Esophagus mucosa (tissue), 1 donor: Measurements from ENCODE around the gene FOCAD. TPM values are rescaled to one million over a fixed set of nuclear protein-coding genes. Genes with fewer than 3 reads are reported as not detected.
"Not testable (repeated sequence)": the region's sequence is repeated elsewhere in the genome, so short reads cannot be mapped to it uniquely, and the experiment has no call there.

Source experiments
- ATAC-seq: fragments of 200-7000 bp; cut with Tn5 transposase; one replicate; pipeline ENCODE4 v1.9.1; 2020
- total RNA-seq: library from RNA; stranded (reverse); gene quantifications from one replicate; pipeline ENCODE4 v1.2.4, GENCODE V29; 2023
- donor health status: DM: yes; HTN: yes; CAD: no.

Gene FOCAD
- total RNA-seq, 1 donor from 2014 or later: 17.1 TPM

DNA sequence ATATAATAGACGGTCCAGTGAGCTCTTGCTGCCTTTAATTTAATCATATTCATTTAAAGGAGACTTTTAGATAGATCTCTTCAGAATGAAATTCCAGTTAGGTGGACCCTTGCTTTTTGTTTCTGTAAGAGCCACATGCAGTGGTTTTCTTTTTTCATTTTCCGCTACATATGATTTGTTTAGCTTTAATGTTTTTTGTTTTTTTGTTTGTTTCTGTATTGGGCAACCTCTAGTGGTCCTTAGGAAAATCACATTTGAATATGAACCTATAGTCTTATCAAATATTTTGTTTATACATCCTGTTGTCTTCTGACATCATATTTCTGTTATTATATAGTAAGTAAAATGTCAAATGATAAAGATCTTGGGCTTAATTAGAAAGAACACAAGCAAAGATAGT, 196.6 kb downstream of the FOCAD start:
- ATAC-seq: no peak

- ATAC-seq: no peak
Measured at GRCh38 chr9:20884985-20885593, 201.0 kb downstream of the FOCAD start.

DNA sequence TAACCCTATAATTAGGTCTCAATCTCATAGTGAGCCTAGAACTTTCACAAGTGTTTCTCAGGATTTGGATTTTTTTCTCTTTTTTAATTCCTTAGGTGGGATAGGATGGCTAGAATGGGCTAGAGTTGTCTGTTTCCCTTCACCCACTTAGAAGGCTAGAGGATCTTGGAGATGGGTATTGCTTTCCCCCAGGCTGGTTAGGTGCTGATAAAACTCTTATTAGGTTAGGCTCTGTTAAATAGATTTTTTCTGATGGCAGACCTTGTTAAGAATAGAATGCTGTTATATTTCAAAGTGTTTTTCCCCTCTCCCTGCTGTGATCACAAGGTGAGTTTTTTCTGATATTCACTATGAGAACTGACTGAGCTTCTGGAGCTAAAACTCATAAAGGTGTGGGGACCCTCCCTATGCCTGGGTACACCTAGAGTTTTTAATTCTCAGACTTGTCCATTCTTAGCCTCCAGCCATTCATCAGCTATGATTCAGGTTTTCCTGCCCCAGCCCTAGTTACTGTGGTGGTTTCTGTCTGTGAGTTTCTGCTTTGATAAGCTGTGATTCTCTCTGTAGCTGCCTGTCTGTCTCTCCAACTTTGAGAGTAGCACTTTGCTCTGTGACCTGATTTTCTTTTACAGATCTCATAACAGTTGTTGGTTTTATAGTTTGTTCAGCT, 215.0 kb downstream of the FOCAD start:
- peak; percentile 74 for ATAC-seq

DNA sequence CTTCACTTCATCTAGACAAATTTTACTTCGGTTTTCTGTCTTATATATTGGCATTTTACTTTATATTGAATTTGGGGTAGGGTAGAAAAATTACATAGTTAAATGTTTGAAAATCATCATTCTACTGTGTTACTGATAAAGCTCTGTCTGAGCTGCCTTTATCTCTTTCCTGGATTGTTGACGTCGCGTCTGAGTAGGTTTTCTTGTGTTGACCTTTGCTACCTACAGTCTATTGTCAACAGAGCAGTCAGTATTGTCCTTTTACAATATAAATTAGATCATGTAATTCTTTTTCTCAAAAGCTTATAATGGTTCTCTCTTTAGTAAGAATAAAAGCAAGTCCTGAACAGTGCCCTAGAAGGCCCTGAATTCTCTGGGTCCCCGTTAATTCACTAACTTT, 219.2 kb downstream of the FOCAD start:
- no peak for ATAC-seq

DNA sequence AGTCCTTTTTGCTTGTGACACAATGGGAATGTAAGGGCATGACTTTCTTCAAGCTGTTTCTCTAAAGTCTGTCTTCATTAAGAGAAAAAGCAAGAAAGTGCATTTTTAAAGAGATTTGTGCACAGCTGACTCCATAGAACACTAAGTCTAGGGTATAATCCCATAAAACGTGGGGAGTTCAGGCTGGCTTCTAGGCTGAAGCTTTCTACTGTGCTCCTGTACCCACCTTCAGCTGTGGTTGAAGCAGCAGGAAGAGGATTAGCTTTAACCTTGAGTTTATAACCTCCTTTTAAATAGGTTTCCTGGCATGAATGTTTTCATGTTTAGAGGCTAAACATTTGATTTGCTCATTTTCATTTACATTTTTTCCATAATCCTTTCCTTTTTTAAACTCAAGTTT, 220.9 kb downstream of the FOCAD start:
- ATAC-seq: no peak

- ATAC-seq: no peak
Measured at GRCh38 chr9:20906326-20906725, 222.3 kb downstream of the FOCAD start.

DNA sequence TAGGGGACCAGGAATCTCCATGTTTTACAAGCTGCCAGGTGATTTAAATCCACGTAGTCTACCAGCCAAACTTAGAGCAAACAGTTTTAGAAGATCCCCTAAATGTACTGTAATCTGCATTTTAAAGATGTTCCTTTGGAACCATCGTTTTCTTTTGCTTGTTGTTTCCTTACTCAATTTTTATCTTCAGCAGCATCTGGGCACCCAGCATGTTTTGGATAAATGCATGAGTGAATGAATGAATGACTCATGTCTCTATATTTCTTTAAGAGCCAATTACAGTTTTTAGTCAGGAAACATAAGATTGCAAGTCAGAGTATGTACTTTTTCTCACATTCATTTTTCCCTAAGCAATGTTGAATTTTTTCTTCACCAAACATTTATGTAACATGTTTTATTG, 224.4 kb downstream of the FOCAD start:
- no peak for ATAC-seq

DNA sequence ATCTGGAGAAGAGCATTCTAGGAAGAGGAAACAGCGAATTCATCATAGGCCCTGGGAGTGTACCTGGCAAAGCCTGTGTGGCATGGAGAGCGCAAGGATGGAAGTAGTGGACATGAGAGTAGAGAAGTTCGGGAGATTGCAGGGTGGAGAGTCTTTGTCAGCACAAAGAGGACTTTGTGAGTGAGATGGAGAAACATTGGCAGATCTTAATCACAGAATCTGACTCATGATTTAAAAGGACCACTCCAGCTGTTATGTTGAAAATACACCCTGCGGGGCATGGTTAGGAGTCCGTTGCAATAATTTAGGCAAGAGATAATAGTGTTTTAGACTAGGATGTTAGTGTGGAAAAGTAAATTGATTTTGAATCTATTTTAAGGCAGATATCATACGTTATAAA, 230.5 kb downstream of the FOCAD start:
- no peak for ATAC-seq

GRCh38 chr9:20921362-20921761, 237.3 kb downstream of the FOCAD start:
- ATAC-seq: peak; percentile 47

DNA sequence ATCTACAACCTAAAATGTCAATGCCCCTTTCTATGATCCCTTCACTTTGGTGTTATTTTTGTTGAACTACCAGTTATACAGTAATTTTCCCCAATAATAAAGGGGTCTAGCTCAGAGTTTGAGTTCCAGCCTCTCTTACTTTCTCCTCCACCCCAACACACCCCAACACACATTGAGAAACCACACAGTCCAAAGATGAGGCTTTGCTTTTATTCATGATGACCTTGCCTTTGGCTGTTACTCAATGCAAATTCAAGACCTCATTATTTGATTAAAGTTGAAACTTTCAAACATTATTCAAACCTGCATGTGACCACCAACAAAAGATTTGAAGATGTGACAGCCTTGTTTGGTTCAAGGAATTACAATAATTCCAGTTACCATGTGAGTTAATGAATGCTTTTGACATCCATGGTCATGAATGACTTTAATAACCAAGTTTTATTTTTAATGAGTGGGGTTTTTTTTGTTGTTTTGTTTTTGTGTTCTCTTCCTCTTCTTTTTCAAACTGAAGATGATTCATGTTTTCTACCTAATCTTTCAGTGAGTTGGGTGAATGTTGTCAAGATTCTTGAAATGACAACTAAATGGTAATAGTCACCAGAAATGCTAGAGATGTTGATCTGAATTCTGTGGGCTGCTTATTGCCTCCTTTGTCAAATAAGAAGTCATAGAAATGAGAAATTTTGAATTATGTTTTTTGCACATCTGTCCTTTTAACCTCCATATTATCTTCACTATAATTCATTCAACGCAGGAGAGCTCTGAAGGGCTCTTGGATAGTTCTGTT, 241.4 kb downstream of the FOCAD start:
- no peak for ATAC-seq

DNA sequence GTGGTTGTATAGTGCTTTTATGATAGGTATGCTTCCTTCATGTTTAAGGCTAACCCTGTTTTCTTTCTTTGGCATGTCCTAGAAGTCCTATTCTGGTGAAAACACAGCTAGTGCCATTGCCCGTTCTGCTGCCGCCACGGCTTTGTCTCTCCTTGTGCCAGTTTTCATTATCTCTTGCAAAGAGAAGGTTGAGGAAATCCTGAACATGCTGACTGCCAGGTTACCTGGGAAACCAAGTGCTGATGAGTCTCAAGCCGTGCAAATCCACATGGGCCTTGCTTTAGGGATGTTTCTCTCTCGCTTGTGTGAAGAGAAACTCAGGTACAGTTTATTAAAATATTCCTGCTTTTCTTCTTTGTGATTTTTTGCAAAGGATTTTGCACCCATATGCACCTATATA, 245.2 kb downstream of the FOCAD start:
- no peak for ATAC-seq

DNA sequence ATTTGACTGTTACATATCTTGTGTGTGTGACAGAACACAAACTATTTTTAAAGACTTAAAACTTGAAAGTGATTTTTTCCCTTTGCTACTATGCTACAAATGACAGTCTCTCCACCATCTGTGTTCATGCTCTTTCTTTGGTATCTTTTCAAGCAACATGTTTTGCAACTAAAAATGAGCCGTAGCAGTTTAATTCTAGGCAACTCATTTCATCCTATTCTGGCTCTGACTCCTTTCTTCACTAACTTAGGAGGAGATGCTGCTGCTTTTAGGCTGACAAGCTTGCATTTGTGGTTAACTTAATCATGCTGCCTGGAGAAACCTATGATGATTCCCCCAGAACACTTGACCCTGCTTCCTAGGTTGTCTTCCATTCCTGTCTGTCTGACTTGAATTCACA, 246.8 kb downstream of the FOCAD start:
- no peak for ATAC-seq

GRCh38 chr9:20940447-20941173, 256.6 kb downstream of the FOCAD start:
- no peak for ATAC-seq

DNA sequence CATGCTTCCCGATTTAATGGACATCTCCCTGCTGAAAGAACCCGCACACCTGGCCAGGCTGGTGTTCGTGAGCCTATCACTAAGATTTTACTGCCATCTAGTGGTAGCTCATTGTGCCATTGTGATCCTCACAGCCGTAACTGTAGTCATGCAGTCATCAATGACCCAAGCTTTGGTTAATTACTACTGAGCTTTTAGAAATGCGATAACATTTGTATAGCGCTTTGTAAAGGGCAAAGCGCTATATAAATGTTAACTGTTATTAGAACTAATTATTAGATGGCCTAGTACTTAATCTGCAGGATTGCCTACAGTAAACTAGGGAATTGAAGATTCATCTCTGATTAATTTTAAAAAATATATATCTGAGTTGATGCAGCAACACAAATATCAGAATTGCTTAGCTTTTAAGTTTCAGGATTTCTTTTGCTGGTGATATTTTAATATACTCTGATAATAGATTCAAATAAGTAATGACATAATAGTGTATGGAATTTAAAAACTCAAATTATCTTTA, 257.2 kb downstream of the FOCAD start:
- ATAC-seq: peak; percentile 88

DNA sequence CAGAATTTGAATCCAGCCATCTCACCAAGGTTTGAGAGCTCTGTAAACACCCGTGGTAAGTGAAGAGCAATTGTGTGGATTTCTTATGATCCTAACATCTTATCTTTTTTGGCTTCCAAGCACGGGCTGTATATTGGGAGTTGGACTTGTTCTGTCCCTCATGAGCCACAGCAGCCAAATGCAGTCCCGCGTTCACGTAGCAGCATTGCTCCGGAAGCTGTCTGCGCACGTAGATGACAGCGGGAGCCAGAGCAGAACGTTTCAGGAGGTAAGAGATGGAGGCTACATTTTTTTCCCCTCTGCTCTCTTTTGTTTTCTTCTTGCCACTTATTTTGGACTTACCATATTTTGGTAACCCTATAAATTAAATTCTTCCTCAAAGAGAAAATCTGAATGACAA, 260.4 kb downstream of the FOCAD start:
- ATAC-seq: no peak

GRCh38 chr9:20945269-20945668, 261.2 kb downstream of the FOCAD start:
- no peak for ATAC-seq

- ATAC-seq: no peak
Measured at GRCh38 chr9:20945856-20946255, 261.8 kb downstream of the FOCAD start.

DNA sequence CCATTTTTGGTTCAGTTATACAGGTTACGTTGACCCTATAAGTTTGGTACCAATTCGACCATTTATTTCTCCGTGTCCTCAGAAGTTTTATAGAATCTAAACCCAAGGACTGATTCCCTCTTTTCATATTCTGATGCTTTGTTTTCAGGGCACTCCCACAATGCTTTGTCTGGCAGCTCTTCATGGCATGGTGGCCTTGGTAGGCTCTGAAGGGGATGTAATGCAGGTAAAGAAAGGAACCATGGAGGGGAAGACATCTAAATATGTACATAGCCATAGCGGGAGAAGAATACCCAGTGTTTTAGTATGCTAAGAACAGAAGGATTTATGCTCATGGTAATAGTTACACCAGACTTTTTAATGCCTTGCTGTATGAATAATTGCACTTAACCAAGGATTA, 264.6 kb downstream of the FOCAD start:
- no peak for ATAC-seq

DNA sequence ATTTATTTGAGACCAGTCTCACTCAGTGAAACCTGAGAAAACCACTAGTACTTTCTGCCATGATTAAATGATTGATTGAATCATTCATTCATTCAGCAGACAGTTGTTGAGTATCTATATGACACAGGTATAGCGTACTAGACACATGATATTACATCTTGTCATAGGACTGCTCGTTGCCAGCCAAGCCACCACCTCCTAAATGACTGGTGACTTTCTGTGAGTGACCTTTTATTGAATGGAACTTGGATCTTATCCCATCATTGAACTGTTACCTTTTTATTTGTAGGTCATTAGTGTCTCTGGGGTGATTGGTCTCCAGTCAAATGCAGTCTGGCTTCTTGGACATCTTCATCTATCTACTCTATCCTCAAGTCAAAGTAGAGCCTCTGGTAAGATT, 266.6 kb downstream of the FOCAD start:
- ATAC-seq: no peak

DNA sequence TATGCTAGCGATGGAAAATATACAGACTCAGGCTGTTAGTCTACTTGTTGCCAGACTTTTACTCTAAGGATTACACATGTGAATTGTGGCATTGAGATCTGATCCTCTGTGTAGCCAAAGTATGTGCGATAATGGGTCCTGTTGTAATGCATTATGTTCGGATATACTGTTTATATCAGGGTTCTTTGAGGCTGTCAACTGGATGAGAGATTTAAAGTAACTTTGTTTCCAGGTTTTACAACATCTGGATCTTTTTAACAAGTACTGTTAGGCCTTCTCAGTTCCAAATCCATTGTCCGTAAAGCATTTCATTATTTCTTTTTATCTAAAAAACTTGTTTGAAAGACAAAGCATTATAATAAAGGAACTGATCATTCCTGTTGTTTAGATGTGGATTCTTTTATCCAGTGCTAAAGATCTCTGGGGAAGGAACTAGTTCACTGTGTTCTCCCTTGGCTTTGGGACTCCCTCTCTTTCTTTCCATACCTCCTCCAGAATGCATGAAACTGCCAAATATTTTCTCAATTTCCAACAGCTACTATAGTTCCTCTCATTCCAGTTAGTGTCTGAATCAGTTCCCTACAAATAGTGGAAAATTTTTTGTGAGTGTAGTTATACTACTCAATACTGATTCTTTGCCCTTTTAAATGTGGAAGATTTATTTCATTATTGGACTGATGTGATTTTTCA, 278.6 kb downstream of the FOCAD start:
- no peak for ATAC-seq

- no peak for ATAC-seq
Measured at GRCh38 chr9:20972684-20973083, 288.6 kb downstream of the FOCAD start.

DNA sequence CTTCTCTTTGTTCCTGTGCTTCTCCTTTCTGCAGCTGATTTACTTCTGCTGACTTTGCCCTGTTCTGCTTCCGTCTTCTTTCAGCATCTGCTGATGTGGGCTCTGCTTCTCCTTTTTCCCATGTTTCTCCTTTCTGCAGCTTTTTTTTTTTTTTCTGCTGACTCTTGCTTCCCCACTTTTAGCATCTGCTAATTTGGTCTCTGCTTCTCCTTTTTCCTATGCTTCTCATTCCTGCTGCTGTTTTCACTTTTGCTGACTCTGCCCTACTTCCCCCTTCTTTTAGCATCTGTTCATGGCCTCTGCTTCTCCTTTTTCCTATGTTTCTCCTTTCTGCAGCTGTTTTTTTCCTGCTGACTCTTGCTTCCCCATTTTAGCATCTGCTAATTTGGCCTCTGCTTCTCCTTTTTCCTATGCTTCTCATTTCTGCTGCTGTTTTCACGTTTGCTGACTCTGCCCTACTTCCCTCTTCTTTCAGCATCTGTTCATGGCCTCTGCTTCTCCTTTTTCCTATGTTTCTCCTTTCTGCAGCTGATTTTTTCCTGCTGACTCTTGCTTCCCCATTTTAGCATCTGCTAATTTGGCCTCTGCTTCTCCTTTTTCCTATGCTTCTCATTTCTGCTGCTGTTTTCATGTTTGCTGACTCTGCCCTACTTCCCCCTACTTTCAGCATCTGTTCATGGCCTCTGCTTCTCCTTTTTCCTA, 289.3 kb downstream of the FOCAD start:
- not testable (repeated sequence) for ATAC-seq
